HEK293 (cell line): ENCODE data around the gene PPM1N.
A peak's percentile ranks its signal among the peaks of the same experiment; 100 is the strongest.

Experiments
- CTCF ChIA-PET: fragments of 350-600 bp; formaldehyde crosslinking; extraction: SDS; loops from one replicate; lab custom pipeline; 2021; ENCODE audit warnings: antibody characterized with exemption; lab: Yijun Ruan, JAX
- POLR2A ChIA-PET: fragments of 300-600 bp; formaldehyde crosslinking; extraction: SDS; loops from one replicate; lab custom pipeline; 2020; ENCODE audit warnings: antibody characterized with exemption, inconsistent platforms; lab: Yijun Ruan, JAX
- H3K27ac ChIP-seq: fragments of 200-500 bp; sonication (Bioruptor generic); 2 replicates; pipeline ENCODE4 v1.5.1; 2014; ENCODE audit warnings: low read depth, low read length, control low read depth, inconsistent platforms; ENCODE audit errors: extremely low read depth
- H3K36me3 ChIP-seq, 2 experiments: fragments of 200-500 bp in 1 of 2; sonication (Bioruptor generic) in 1 of 2; 1 replicate in 1 of 2; 2 replicates in 1 of 2; pipeline ENCODE4 v1.5.1; 2014 to 2017; ENCODE audit warnings: inconsistent platforms in 2 of 2, low read length in 2 of 2; ENCODE audit not compliant: control insufficient read depth in 2 of 2, insufficient read depth in 1 of 2
- H3K4me1 ChIP-seq: fragments of 200-500 bp; sonication (Bioruptor generic); 2 replicates; pipeline ENCODE4 v1.5.1; 2014; ENCODE audit warnings: mild to moderate bottlenecking, low read length, inconsistent platforms; ENCODE audit not compliant: control insufficient read depth, insufficient read depth
- H3K4me3 ChIP-seq: 2 replicates; pipeline ENCODE4 v1.5.1; 2011; ENCODE audit warnings: low read depth, mild to moderate bottlenecking, control low read depth, low read length, moderate library complexity
- H3K9me3 ChIP-seq: fragments of 200-500 bp; sonication (Bioruptor generic); 2 replicates; pipeline ENCODE4 v1.5.1; 2014; ENCODE audit warnings: low read depth, low read length, inconsistent platforms; ENCODE audit not compliant: control insufficient read depth, insufficient read depth
- BCL11A ChIP-seq: fragments of 450-650 bp; formaldehyde crosslinking; IDR thresholded peaks from 2 replicates; pipeline ENCODE4 v1.5.1; 2016; ENCODE audit warnings: low read depth, missing biosample characterization, missing genetic modification characterization
- BCL11B ChIP-seq: fragments of 450-650 bp; formaldehyde crosslinking; IDR thresholded peaks from 2 replicates; pipeline ENCODE4 v1.5.1; 2016; ENCODE audit warnings: low read depth, missing biosample characterization, missing genetic modification characterization
- GLI2 ChIP-seq: fragments of 450-650 bp; formaldehyde crosslinking; IDR thresholded peaks from 2 replicates; pipeline ENCODE4; 2017; ENCODE audit warnings: missing biosample characterization, missing genetic modification characterization, low read depth, borderline replicate concordance
- GLIS1 ChIP-seq: fragments of 450-650 bp; formaldehyde crosslinking; IDR thresholded peaks from 2 replicates; pipeline ENCODE4 v1.5.1; 2016; ENCODE audit warnings: missing biosample characterization, missing genetic modification characterization
- GLIS2 ChIP-seq: fragments of 450-650 bp; formaldehyde crosslinking; IDR thresholded peaks from 2 replicates; pipeline ENCODE4 v1.5.1; 2016; ENCODE audit warnings: missing biosample characterization, missing genetic modification characterization
- HIC1 ChIP-seq: fragments of 450-650 bp; formaldehyde crosslinking; IDR thresholded peaks from 2 replicates; pipeline ENCODE4 v1.5.1; 2016; ENCODE audit warnings: missing biosample characterization, missing genetic modification characterization
- HOXA7 ChIP-seq: sonication (generic); formaldehyde crosslinking; IDR thresholded peaks from 2 replicates; pipeline ENCODE4 v1.8.1; 2022; ENCODE audit warnings: missing genetic modification reagents, borderline replicate concordance
- IKZF3 ChIP-seq: fragments of 450-650 bp; IDR thresholded peaks from 2 replicates; pipeline ENCODE4 v1.5.0; 2018; ENCODE audit warnings: missing biosample characterization, mild to moderate bottlenecking, missing genetic modification characterization, moderate library complexity
- KLF8 ChIP-seq: fragments of 450-650 bp; formaldehyde crosslinking; IDR thresholded peaks from 2 replicates; pipeline ENCODE4 v1.5.1; 2016; ENCODE audit warnings: missing biosample characterization, missing genetic modification characterization
- MYNN ChIP-seq: fragments of 450-650 bp; formaldehyde crosslinking; IDR thresholded peaks from 2 replicates; pipeline ENCODE4 v1.5.1; 2016; ENCODE audit warnings: missing biosample characterization, missing genetic modification characterization, borderline replicate concordance
- PRDM10 ChIP-seq: fragments of 450-650 bp; formaldehyde crosslinking; IDR thresholded peaks from 2 replicates; pipeline ENCODE4 v1.5.1; 2016; ENCODE audit warnings: missing biosample characterization, missing genetic modification characterization
- PRDM4 ChIP-seq: fragments of 450-650 bp; formaldehyde crosslinking; IDR thresholded peaks from 2 replicates; pipeline ENCODE4 v1.5.1; 2017; ENCODE audit warnings: missing biosample characterization, missing genetic modification characterization
- SCRT1 ChIP-seq: fragments of 450-650 bp; formaldehyde crosslinking; IDR thresholded peaks from 2 replicates; pipeline ENCODE4 v1.5.1; 2016; ENCODE audit warnings: missing biosample characterization, missing genetic modification characterization, borderline replicate concordance
- SP3 ChIP-seq: fragments of 450-650 bp; formaldehyde crosslinking; IDR thresholded peaks from 2 replicates; pipeline ENCODE4 v1.5.1; 2016; ENCODE audit warnings: missing biosample characterization, missing genetic modification characterization
- ZBTB44 ChIP-seq: fragments of 450-650 bp; IDR thresholded peaks from 2 replicates; pipeline ENCODE4 v1.5.1; 2018; ENCODE audit warnings: missing biosample characterization, mild to moderate bottlenecking, missing genetic modification characterization
- ZEB2 ChIP-seq: fragments of 450-650 bp; formaldehyde crosslinking; IDR thresholded peaks from 2 replicates; pipeline ENCODE4 v1.5.1; 2016; ENCODE audit warnings: missing biosample characterization, missing genetic modification characterization
- ZFP37 ChIP-seq: fragments of 450-650 bp; formaldehyde crosslinking; IDR thresholded peaks from 2 replicates; pipeline ENCODE4 v1.5.1; 2016; ENCODE audit warnings: missing biosample characterization, missing genetic modification characterization
- ZNF16 ChIP-seq: fragments of 450-650 bp; formaldehyde crosslinking; IDR thresholded peaks from 2 replicates; pipeline ENCODE4 v1.5.1; 2016; ENCODE audit warnings: low read depth, missing biosample characterization, missing genetic modification characterization
- ZNF324 ChIP-seq: fragments of 450-650 bp; formaldehyde crosslinking; IDR thresholded peaks from 2 replicates; pipeline ENCODE4 v1.5.1; 2016; ENCODE audit warnings: missing biosample characterization, missing genetic modification characterization
- ZNF335 ChIP-seq: fragments of 450-650 bp; formaldehyde crosslinking; conservative IDR thresholded peaks from 2 replicates; pipeline ENCODE4 v1.5.1; 2016; ENCODE audit warnings: missing biosample characterization, missing genetic modification characterization
- ZNF423 ChIP-seq: fragments of 450-650 bp; formaldehyde crosslinking; IDR thresholded peaks from 2 replicates; pipeline ENCODE4 v1.5.1; 2016; ENCODE audit warnings: missing biosample characterization, missing genetic modification characterization
- ZNF449 ChIP-seq: fragments of 450-650 bp; formaldehyde crosslinking; IDR thresholded peaks from 2 replicates; pipeline ENCODE4 v1.5.1; 2017; ENCODE audit warnings: missing biosample characterization, mild to moderate bottlenecking, missing genetic modification characterization, moderate library complexity
- ZNF654 ChIP-seq: fragments of 450-650 bp; formaldehyde crosslinking; IDR thresholded peaks from 2 replicates; pipeline ENCODE4 v1.5.1; 2016; ENCODE audit warnings: low read depth, missing biosample characterization, missing genetic modification characterization
- ZNF660 ChIP-seq: fragments of 450-650 bp; IDR thresholded peaks from 2 replicates; pipeline ENCODE4 v1.5.1; 2018; ENCODE audit warnings: missing biosample characterization, mild to moderate bottlenecking, missing genetic modification characterization
- ZNF76 ChIP-seq: fragments of 450-650 bp; formaldehyde crosslinking; IDR thresholded peaks from 2 replicates; pipeline ENCODE4; 2016; ENCODE audit warnings: low read depth, missing biosample characterization, missing genetic modification characterization, borderline replicate concordance

PPM1N gene

GRCh38 chr19:45485305-45486077 lies 12.8 kb upstream of the PPM1N start:
- CTCF ChIA-PET: interaction anchor here (0.6 to 6.1 kb wide), 61 partner anchors 8 to 1670 kb away, joined by 3 to 87 read pairs (median 4); partner anchors contain the start of genes BLOC1S3, FOSB, PPM1N and PPP1R13L
- H3K27ac ChIP-seq: peak overlapping the region; percentile 53; the same call in 1 of the 2 replicates
- peak; percentile 72 for TF ChIP-seq SP3 (tag by site-specific recombination)
- peak; percentile 98 for TF ChIP-seq ZNF76 (tag by site-specific recombination)
- TF ChIP-seq ZNF449 (tag by site-specific recombination): no peak
- peak; percentile 50; the same call in 1 of the 2 replicates for TF ChIP-seq ZFP37 (tag by site-specific recombination)
- peak; percentile 67; the same call in 1 of the 2 replicates for TF ChIP-seq BCL11B (tag by site-specific recombination)
- TF ChIP-seq GLI2 (tag by site-specific recombination): no peak
- peak; percentile 14; the same call in 1 of the 2 replicates for TF ChIP-seq ZNF660 (tag by site-specific recombination)
- TF ChIP-seq ZEB2 (tag by site-specific recombination): peak; percentile 20; the same call in 1 of the 2 replicates
- no peak for TF ChIP-seq ZNF324 (tag by site-specific recombination)
- peak; percentile 71 for TF ChIP-seq IKZF3 (tag by site-specific recombination)
- TF ChIP-seq ZNF423: 0 out of 2 replicates have a peak, but pooled peaks have one; percentile 9
- TF ChIP-seq HOXA7 (CRISPR knock-in tag): no peak
- peak; percentile 18; the same call in 1 of the 2 replicates for TF ChIP-seq PRDM10 (tag by site-specific recombination)
- no peak for TF ChIP-seq SCRT1 (tag by site-specific recombination)
- TF ChIP-seq HIC1 (tag by site-specific recombination): 0 out of 2 replicates have a peak, but pooled peaks have one; percentile 25
- peak; percentile 95 for TF ChIP-seq GLIS1 (tag by site-specific recombination)
- TF ChIP-seq BCL11A (tag by site-specific recombination): peak; percentile 67; the same call in 1 of the 2 replicates
- TF ChIP-seq ZBTB44: peak; percentile 41; the same call in 1 of the 2 replicates
- peak; percentile 65 for TF ChIP-seq ZNF654 (tag by site-specific recombination)
- no peak for TF ChIP-seq MYNN (tag by site-specific recombination)
- TF ChIP-seq ZNF335: peak; percentile 74
- peak; percentile 69 for TF ChIP-seq GLIS2 (tag by site-specific recombination)
- 0 out of 2 replicates have a peak, but pooled peaks have one; percentile 8 for TF ChIP-seq PRDM4 (tag by site-specific recombination)
- TF ChIP-seq KLF8: peak; percentile 69
- TF ChIP-seq ZNF16: no peak

More at GRCh38 chr19:45485305-45486077, 12.8 kb upstream of the PPM1N start:
- Histone ChIP-seq H3K9me3 (no peaks in the 10 kb centered on the region), H3K4me3 (peak overlapping the region; percentile 53), H3K36me3 (no peaks in the 10 kb centered on the region; a peak in 1 of 3 replicates), H3K4me1 (peaks cover 2% of the 10 kb centered on the region; the same call in 1 of the 2 replicates)
- POLR2A ChIA-PET: interaction anchor here (0.5 to 1.8 kb wide), 11 partner anchors 10 to 463 kb away, joined by 3 to 8 read pairs (median 4); partner anchors contain the start of gene PPP1R13L
